HCT116 (cell line): ENCODE results near the gene MAPK8IP3. TPM values are rescaled to one million over a fixed set of nuclear protein-coding genes. Genes with fewer than 3 reads are reported as not detected.

Experiments
- ATAC-seq: fragments of 200-7000 bp; cut with Tn5 transposase; 2 replicates; pipeline ENCODE4 v1.9.1; 2020; ENCODE audit warnings: mild to moderate bottlenecking, moderate library complexity
- BruUV-seq: library from RNA; stranded (reverse); fragments of 400-500 nt; replicated peaks from 2 replicates; lab custom pipeline; 2021; lab: Mats Ljungman, UMichigan
- CTCF ChIA-PET: fragments of 300-600 bp; sonication (Branson Sonifier 250); formaldehyde crosslinking; loops from one replicate; lab custom pipeline; 2021; ENCODE audit warnings: antibody characterized with exemption; lab: Charles Lee
- POLR2A ChIA-PET: fragments of 300-600, 350-600 bp; sonication (Branson Sonifier 250); formaldehyde crosslinking; loops from one replicate; lab custom pipeline; 2021; ENCODE audit warnings: antibody characterized with exemption; lab: Charles Lee
- RAD21 ChIA-PET, 2 experiments: fragments of 300-600 bp; sonication (Branson Sonifier 250); formaldehyde crosslinking; loops; one replicate each; lab custom pipeline; 2023; ENCODE audit warnings: low total read pairs in 2 of 2; ENCODE audit not compliant: uncharacterized antibody in 2 of 2, unreplicated experiment in 2 of 2, low non-redundant PET in 1 of 2; lab: Charles Lee
- DNase-seq: peaks from one replicate; pipeline ENCODE4 v3.0.0-alpha.2; 2010; ENCODE audit warnings: low read depth, low spot score
- H2AFZ ChIP-seq: fragments of 200-600 bp; shearing (Covaris generic), sonication (generic); 2 replicates; pipeline ENCODE4 v1.6.1; 2017; ENCODE audit warnings: low read depth, mixed run types, mixed read lengths, antibody characterized with exemption, low read length; ENCODE audit not compliant: poor library complexity, severe bottlenecking
- H3K27ac ChIP-seq: 2 replicates; pipeline ENCODE4 v1.5.1; 2012; ENCODE audit warnings: low read depth, low read length
- H3K27me3 ChIP-seq: fragments of 200-600 bp; sonication (generic); 2 replicates; pipeline ENCODE4 v1.6.1; 2016; ENCODE audit warnings: mixed run types, low read length, mixed read lengths; ENCODE audit not compliant: insufficient read depth
- H3K36me3 ChIP-seq, 2 experiments: fragments of 200-500 bp in 1 of 2; fragments of 200-600 bp in 1 of 2; sonication (Bioruptor generic) in 1 of 2; sonication (generic) in 1 of 2; 2 replicates each; pipeline versions ENCODE4 v1.5.1 to v1.6.1; 2014 to 2016; ENCODE audit warnings: low read length in 2 of 2, inconsistent platforms in 1 of 2, mixed read lengths in 1 of 2, mixed run types in 1 of 2; ENCODE audit not compliant: insufficient read depth in 2 of 2, control insufficient read depth in 1 of 2
- H3K4me1 ChIP-seq, 2 experiments: fragments of 200-600 bp in 1 of 2; sonication (generic) in 1 of 2; 2 replicates each; pipeline versions ENCODE4 v1.5.1 to v1.6.1; 2012 to 2017; ENCODE audit warnings: low read length in 2 of 2, inconsistent platforms in 1 of 2, mild to moderate bottlenecking in 1 of 2, mixed read lengths in 1 of 2, mixed run types in 1 of 2, moderate library complexity in 1 of 2; ENCODE audit not compliant: insufficient read depth in 2 of 2, control insufficient read depth in 1 of 2
- H3K4me2 ChIP-seq: fragments of 200-600 bp; sonication (generic); 2 replicates; pipeline ENCODE4 v1.6.1; 2017; ENCODE audit warnings: mixed run types, low read length, mixed read lengths
- H3K4me3 ChIP-seq, 2 experiments: fragments of 200-600 bp in 1 of 2; sonication (generic) in 1 of 2; replicated peaks in 1 of 2; 2 replicates each; pipeline ENCODE4 v1.5.1; 2011 to 2016; ENCODE audit warnings: low read length in 2 of 2, control low read depth in 1 of 2, low read depth in 1 of 2, mild to moderate bottlenecking in 1 of 2, mixed read lengths in 1 of 2, mixed run types in 1 of 2
- H3K79me2 ChIP-seq: fragments of 200-600 bp; sonication (generic); 2 replicates; pipeline ENCODE4 v1.6.1; 2017; ENCODE audit warnings: mild to moderate bottlenecking, mixed run types, low read length, moderate library complexity, mixed read lengths; ENCODE audit not compliant: insufficient read depth
- H3K9ac ChIP-seq: fragments of 200-600 bp; sonication (generic); 2 replicates; pipeline ENCODE4 v1.6.1; 2016; ENCODE audit warnings: low read length, mixed read lengths
- H3K9me2 ChIP-seq: fragments of 200-600 bp; sonication (generic), shearing (Covaris generic); 2 replicates; pipeline ENCODE4 v1.6.1; 2017; ENCODE audit warnings: mixed run types, mild to moderate bottlenecking, moderate library complexity; ENCODE audit not compliant: insufficient read depth
- H3K9me3 ChIP-seq, 2 experiments: fragments of 200-500 bp in 1 of 2; fragments of 200-600 bp in 1 of 2; sonication (Bioruptor generic) in 1 of 2; sonication (generic) in 1 of 2; 2 replicates each; pipeline ENCODE4 v1.6.1; 2014 to 2017; ENCODE audit warnings: low read length in 2 of 2, mixed read lengths in 2 of 2, inconsistent platforms in 1 of 2, low read depth in 1 of 2, mild to moderate bottlenecking in 1 of 2, mixed run types in 1 of 2, moderate library complexity in 1 of 2; ENCODE audit not compliant: control insufficient read depth in 1 of 2, insufficient read depth in 1 of 2
- H4K20me1 ChIP-seq: fragments of 200-600 bp; sonication (generic), shearing (Covaris generic); 2 replicates; pipeline ENCODE4 v1.6.1; 2017; ENCODE audit warnings: mixed run types, mild to moderate bottlenecking, moderate library complexity; ENCODE audit not compliant: insufficient read depth
- CBX3 ChIP-seq: IDR thresholded peaks from 2 replicates; pipeline ENCODE4 v1.6.1; 2012; ENCODE audit warnings: low read depth
- EGR1 ChIP-seq: IDR thresholded peaks from 2 replicates; pipeline ENCODE4 v1.6.1; 2012; ENCODE audit warnings: low read depth
- EZH2 ChIP-seq: fragments of 200-600 bp; sonication (generic); IDR thresholded peaks from 2 replicates; pipeline ENCODE4 v1.6.1; 2017; ENCODE audit warnings: antibody characterized with exemption, mixed run types
- FOSL1 ChIP-seq: IDR thresholded peaks from 2 replicates; pipeline ENCODE4 v1.6.1; 2012; ENCODE audit warnings: low read depth
- JUND ChIP-seq: IDR thresholded peaks from 2 replicates; pipeline ENCODE4 v1.6.1; 2012
- POLR2AphosphoS5 ChIP-seq: IDR thresholded peaks from 2 replicates; pipeline ENCODE4 v1.6.1; 2011; ENCODE audit warnings: mild to moderate bottlenecking, low read depth, low read length, moderate library complexity
- RAD21 ChIP-seq: IDR thresholded peaks from 2 replicates; pipeline ENCODE4 v1.6.1; 2012; ENCODE audit warnings: low read depth, mild to moderate bottlenecking
- SIN3A ChIP-seq: IDR thresholded peaks from 2 replicates; pipeline ENCODE4 v1.6.1; 2012; ENCODE audit warnings: low read depth
- SRF ChIP-seq: IDR thresholded peaks from 2 replicates; pipeline ENCODE4 v1.6.1; 2012; ENCODE audit warnings: low read depth
- TCF7L2 ChIP-seq: IDR thresholded peaks from 2 replicates; pipeline ENCODE4 v1.7.0; 2011; ENCODE audit warnings: borderline replicate concordance, inconsistent platforms; ENCODE audit not compliant: insufficient read depth, insufficient read length; ENCODE audit errors: extremely low read depth
- YY1 ChIP-seq: IDR thresholded peaks from 2 replicates; pipeline ENCODE4 v1.6.1; 2011; ENCODE audit warnings: low read length, low read depth, moderate library complexity, mild to moderate bottlenecking; ENCODE audit not compliant: insufficient replicate concordance; ENCODE audit errors: extremely low read depth
- ZBTB33 ChIP-seq: IDR thresholded peaks from 2 replicates; pipeline ENCODE4 v1.6.1; 2011; ENCODE audit warnings: mild to moderate bottlenecking, low read length, moderate library complexity; ENCODE audit not compliant: insufficient replicate concordance; ENCODE audit errors: extremely low read depth
- ZFX ChIP-seq: fragments of 450-650 bp; IDR thresholded peaks from 2 replicates; pipeline ENCODE4 v1.6.1; 2017
- ZNF274 ChIP-seq: fragments of 200-500 bp; sonication (Bioruptor generic); IDR thresholded peaks from 2 replicates; pipeline ENCODE4 v1.6.1; 2014; ENCODE audit warnings: mild to moderate bottlenecking, low read depth, low read length, inconsistent platforms
- intact Hi-C: fragments of 100-400 bp; cut with micrococcal nuclease; formaldehyde crosslinking; loops from 2 replicates; pipeline ENCODE4 v1.10.0; 2022
- total RNA-seq: library from RNA; stranded (reverse); gene quantifications from one replicate; pipeline ENCODE4 v1.2.1, GENCODE V29; 2021; ENCODE audit not compliant: unreplicated experiment
- TF ChIP-seq, protein P1 (sequence below), 3 experiments: fragments of 200-600 bp in 1 of 3; sonication (generic) in 1 of 3; IDR thresholded peaks in 2 of 3; conservative IDR thresholded peaks in 1 of 3; 2 replicates each; pipeline ENCODE4 v1.5.1; 2012 to 2017; ENCODE audit warnings: low read depth in 2 of 3, low read length in 2 of 3, antibody characterized with exemption in 1 of 3, borderline replicate concordance in 1 of 3, control low read depth in 1 of 3, mild to moderate bottlenecking in 1 of 3, mixed read lengths in 1 of 3, mixed run types in 1 of 3, moderate library complexity in 1 of 3; ENCODE audit not compliant: insufficient read depth in 1 of 3
- TF ChIP-seq, protein P2 (sequence below): IDR thresholded peaks from 2 replicates; pipeline ENCODE4 v1.6.1; 2012; ENCODE audit warnings: low read depth
- TF ChIP-seq, protein P3 (sequence below): IDR thresholded peaks from 2 replicates; pipeline ENCODE4 v1.6.1; 2012

MAPK8IP3 gene
- total RNA-seq, 1 experiment from 2014 or later = 75.3 TPM

DNA sequence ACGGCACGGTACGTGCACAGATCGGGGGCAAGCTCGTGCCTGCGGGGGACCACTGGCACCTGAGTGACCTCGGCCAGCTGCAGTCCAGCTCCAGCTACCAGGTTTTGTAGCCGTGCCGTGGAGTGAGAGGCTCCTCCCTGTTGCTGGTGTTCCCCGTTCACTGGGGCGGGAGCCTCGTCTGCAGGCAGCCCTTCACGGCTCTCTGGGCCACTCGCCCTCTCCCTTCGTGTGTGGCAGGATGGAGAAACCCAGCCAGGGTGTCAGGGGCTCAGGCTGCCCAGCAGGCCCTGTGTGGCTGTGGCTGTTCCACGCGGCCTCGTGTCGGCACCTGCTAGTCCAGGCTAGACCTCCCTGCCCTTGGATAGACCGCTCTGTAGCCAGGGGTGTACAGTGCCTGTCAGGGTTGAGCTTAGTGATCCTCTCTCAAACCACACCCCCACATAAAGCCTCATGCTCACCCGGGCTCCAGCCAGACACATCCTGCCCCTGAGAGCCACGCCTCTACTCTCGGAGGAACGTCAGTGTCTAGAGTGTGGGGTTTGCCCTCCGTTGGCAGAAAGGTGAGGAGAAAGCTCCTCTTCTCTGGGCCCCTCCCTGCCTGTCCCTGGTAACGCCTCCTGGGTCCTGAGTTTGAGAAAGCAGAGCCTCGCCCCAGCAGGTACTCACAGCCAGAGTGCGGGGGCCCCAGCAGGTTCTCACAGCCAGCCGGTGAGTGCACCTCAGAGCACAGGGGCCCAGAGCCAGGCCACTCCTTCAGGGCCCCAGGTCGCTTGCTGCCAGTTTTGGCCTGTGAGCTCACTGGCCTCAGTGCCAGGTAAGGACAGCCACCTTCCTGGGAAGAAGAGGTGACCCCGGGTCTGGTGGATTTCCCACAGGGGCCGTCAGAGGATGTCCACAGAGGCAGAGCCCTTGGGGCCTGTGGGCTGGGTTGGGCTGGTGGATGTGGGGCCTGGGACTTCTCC, 37.7 kb downstream of the MAPK8IP3 start:
- H2AFZ ChIP-seq = no peak overlapping the region
- intact Hi-C loops = no loop called here
- no peaks in the 10 kb centered on the region for H3K9me2 ChIP-seq
- no peak overlapping the region for H3K27ac ChIP-seq
- ChIA-PET RAD21 (no interaction called here), CTCF (no interaction called here), POLR2A (no interaction called here)
- TF ChIP-seq SIN3A (no peak), ZNF274 (no peak), FOSL1 (no peak), ZBTB33 (no peak), JUND (no peak), EZH2 (no peak), CBX3 (no peak), TCF7L2 (no peak), ZFX (no peak), SRF (no peak), POLR2AphosphoS5 (no peak), EGR1 (no peak), YY1 (no peak), RAD21 (no peak)
- TF ChIP-seq, protein P1, sequence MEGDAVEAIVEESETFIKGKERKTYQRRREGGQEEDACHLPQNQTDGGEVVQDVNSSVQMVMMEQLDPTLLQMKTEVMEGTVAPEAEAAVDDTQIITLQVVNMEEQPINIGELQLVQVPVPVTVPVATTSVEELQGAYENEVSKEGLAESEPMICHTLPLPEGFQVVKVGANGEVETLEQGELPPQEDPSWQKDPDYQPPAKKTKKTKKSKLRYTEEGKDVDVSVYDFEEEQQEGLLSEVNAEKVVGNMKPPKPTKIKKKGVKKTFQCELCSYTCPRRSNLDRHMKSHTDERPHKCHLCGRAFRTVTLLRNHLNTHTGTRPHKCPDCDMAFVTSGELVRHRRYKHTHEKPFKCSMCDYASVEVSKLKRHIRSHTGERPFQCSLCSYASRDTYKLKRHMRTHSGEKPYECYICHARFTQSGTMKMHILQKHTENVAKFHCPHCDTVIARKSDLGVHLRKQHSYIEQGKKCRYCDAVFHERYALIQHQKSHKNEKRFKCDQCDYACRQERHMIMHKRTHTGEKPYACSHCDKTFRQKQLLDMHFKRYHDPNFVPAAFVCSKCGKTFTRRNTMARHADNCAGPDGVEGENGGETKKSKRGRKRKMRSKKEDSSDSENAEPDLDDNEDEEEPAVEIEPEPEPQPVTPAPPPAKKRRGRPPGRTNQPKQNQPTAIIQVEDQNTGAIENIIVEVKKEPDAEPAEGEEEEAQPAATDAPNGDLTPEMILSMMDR (IDR thresholded peaks at IDR 0.05 in 2 of 3, conservative IDR thresholded peaks at IDR 0.05 in 1 of 3; ENCODE audit: borderline replicate concordance in 1 of 3, insufficient read depth in 1 of 3, low read depth in 2 of 3, low read length in 2 of 3) = no peak
- TF ChIP-seq, protein P2, sequence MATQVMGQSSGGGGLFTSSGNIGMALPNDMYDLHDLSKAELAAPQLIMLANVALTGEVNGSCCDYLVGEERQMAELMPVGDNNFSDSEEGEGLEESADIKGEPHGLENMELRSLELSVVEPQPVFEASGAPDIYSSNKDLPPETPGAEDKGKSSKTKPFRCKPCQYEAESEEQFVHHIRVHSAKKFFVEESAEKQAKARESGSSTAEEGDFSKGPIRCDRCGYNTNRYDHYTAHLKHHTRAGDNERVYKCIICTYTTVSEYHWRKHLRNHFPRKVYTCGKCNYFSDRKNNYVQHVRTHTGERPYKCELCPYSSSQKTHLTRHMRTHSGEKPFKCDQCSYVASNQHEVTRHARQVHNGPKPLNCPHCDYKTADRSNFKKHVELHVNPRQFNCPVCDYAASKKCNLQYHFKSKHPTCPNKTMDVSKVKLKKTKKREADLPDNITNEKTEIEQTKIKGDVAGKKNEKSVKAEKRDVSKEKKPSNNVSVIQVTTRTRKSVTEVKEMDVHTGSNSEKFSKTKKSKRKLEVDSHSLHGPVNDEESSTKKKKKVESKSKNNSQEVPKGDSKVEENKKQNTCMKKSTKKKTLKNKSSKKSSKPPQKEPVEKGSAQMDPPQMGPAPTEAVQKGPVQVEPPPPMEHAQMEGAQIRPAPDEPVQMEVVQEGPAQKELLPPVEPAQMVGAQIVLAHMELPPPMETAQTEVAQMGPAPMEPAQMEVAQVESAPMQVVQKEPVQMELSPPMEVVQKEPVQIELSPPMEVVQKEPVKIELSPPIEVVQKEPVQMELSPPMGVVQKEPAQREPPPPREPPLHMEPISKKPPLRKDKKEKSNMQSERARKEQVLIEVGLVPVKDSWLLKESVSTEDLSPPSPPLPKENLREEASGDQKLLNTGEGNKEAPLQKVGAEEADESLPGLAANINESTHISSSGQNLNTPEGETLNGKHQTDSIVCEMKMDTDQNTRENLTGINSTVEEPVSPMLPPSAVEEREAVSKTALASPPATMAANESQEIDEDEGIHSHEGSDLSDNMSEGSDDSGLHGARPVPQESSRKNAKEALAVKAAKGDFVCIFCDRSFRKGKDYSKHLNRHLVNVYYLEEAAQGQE = no peak
- TF ChIP-seq, protein P3, sequence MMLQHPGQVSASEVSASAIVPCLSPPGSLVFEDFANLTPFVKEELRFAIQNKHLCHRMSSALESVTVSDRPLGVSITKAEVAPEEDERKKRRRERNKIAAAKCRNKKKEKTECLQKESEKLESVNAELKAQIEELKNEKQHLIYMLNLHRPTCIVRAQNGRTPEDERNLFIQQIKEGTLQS = no peak
- H3K79me2 ChIP-seq = no peaks in the 10 kb centered on the region
- H3K4me3 ChIP-seq = no peak overlapping the region
- ATAC-seq = no peak
- TSS peak; percentile 38 for BruUV-seq
- no peaks in the 10 kb centered on the region for H3K27me3 ChIP-seq
- peaks cover 5 to 6% of the 10 kb centered on the region in 2 experiments; a peak in 1 of 4 replicates for H3K36me3 ChIP-seq
- no peak for DNase-seq
- H3K4me2 ChIP-seq = no peak overlapping the region
- H3K9ac ChIP-seq = no peak overlapping the region
- H3K4me1 ChIP-seq = no peaks in the 10 kb centered on the region
- no peaks in the 10 kb centered on the region for H4K20me1 ChIP-seq
- no peaks in the 10 kb centered on the region; a peak in 2 of 4 replicates for H3K9me3 ChIP-seq
